MCF 10A (cell line): ENCODE measurements around the gene TMEM231. TPM values are rescaled to one million over a fixed set of nuclear protein-coding genes. Genes with fewer than 3 reads are reported as not detected.
"Not testable (repeated sequence)": the region's sequence is repeated elsewhere in the genome, so short reads cannot be mapped to it uniquely, and the experiment has no call there.

Source experiments
- BruUV-seq: library from RNA; stranded (reverse); fragments of 400-500 nt; replicated peaks from 2 replicates; lab custom pipeline; 2021; lab: Mats Ljungman, UMichigan
- CTCF ChIA-PET: fragments of 300-600 bp; sonication (Branson Sonifier 250); formaldehyde crosslinking; extraction: SDS; loops from one replicate; lab custom pipeline; 2021; ENCODE audit warnings: antibody characterized with exemption, inconsistent platforms; lab: Yijun Ruan, JAX
- POLR2A ChIA-PET: fragments of 300-600, 350-650 bp; sonication (Branson Sonifier 250); formaldehyde crosslinking; extraction: SDS; loops from one replicate; lab custom pipeline; 2020; ENCODE audit warnings: antibody characterized with exemption, inconsistent platforms; lab: Yijun Ruan, JAX
- DNase-seq: peaks from one replicate; pipeline ENCODE4 v3.0.0-alpha.2; 2018; ENCODE audit not compliant: unreplicated experiment
- H3K27ac Mint-ChIP-seq: one replicate; pipeline ENCODE4 v1.8.0; 2022; ENCODE audit warnings: mild to moderate bottlenecking, low read depth, mixed read lengths; ENCODE audit not compliant: unreplicated experiment
- H3K27me3 Mint-ChIP-seq: one replicate; pipeline ENCODE4 v1.8.0; 2022; ENCODE audit warnings: mixed read lengths; ENCODE audit not compliant: insufficient read depth, unreplicated experiment
- H3K36me3 Mint-ChIP-seq: one replicate; pipeline ENCODE4 v1.8.0; 2022; ENCODE audit warnings: mild to moderate bottlenecking, moderate library complexity, mixed read lengths; ENCODE audit not compliant: insufficient read depth, unreplicated experiment
- H3K4me1 Mint-ChIP-seq: one replicate; pipeline ENCODE4 v1.8.0; 2022; ENCODE audit warnings: mixed read lengths; ENCODE audit not compliant: insufficient read depth, unreplicated experiment
- H3K4me3 Mint-ChIP-seq: one replicate; pipeline ENCODE4 v1.8.0; 2022; ENCODE audit warnings: mild to moderate bottlenecking, moderate library complexity, mixed read lengths; ENCODE audit not compliant: unreplicated experiment
- H3K9me3 Mint-ChIP-seq: one replicate; pipeline ENCODE4 v1.8.0; 2022; ENCODE audit warnings: mixed read lengths; ENCODE audit not compliant: unreplicated experiment
- intact Hi-C: fragments of 100-400 bp; cut with micrococcal nuclease; formaldehyde crosslinking; loops from 2 replicates; pipeline ENCODE4 v1.14.1; 2022
- total RNA-seq: library from RNA; stranded (reverse); gene quantifications from 2 replicates; pipeline ENCODE4 v1.2.3, GENCODE V29; 2022
- TF ChIP-seq, protein P1 (sequence below): fragments of 200-600 bp; IDR thresholded peaks from one replicate; pipeline ENCODE4 v1.8.0; 2022; ENCODE audit warnings: antibody characterized with exemption, mild to moderate bottlenecking; ENCODE audit not compliant: unreplicated experiment

Gene TMEM231
- total RNA-seq, 1 experiment from 2014 or later: 21.1 TPM

DNA sequence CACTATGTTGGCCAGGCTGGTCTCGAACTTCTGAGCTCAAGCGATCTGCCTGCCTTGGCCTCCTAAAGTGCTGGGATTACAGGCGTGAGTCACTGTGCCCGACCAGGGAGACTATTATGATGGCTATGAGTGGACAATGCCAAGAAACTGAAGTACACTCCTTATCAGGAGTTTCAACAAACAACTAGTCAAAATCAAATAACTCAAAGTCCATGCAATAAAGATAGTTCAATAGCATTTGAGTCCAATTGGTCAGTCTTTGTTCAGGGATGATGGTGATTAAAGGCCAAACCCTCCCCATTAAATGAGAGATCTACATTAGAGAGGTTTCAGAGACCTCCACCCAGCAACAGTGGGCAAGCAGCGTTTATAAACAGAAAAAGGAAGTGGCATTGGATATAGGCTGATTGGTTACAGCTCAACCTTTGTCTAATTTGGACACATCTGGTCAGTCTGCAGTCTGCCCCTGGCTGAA, 28.2 kb downstream of the TMEM231 start:
- POLR2A ChIA-PET: no interaction called here
- TF ChIP-seq, protein P1, sequence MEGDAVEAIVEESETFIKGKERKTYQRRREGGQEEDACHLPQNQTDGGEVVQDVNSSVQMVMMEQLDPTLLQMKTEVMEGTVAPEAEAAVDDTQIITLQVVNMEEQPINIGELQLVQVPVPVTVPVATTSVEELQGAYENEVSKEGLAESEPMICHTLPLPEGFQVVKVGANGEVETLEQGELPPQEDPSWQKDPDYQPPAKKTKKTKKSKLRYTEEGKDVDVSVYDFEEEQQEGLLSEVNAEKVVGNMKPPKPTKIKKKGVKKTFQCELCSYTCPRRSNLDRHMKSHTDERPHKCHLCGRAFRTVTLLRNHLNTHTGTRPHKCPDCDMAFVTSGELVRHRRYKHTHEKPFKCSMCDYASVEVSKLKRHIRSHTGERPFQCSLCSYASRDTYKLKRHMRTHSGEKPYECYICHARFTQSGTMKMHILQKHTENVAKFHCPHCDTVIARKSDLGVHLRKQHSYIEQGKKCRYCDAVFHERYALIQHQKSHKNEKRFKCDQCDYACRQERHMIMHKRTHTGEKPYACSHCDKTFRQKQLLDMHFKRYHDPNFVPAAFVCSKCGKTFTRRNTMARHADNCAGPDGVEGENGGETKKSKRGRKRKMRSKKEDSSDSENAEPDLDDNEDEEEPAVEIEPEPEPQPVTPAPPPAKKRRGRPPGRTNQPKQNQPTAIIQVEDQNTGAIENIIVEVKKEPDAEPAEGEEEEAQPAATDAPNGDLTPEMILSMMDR: no peak
- intact Hi-C loops: no loop called here
- Mint-ChIP-seq H3K27ac (no peak overlapping the region), H3K36me3 (no peaks in the 10 kb centered on the region), H3K27me3 (no peaks in the 10 kb centered on the region), H3K9me3 (no peaks in the 10 kb centered on the region), H3K4me1 (no peaks in the 10 kb centered on the region), H3K4me3 (no peak overlapping the region)
- no TSS peak for BruUV-seq
- DNase-seq: no peak
- CTCF ChIA-PET: interaction anchor here (1.0 kb wide), 1 partner anchor 9 kb away, joined by 3 read pairs; no protein-coding TSS in a partner anchor

DNA sequence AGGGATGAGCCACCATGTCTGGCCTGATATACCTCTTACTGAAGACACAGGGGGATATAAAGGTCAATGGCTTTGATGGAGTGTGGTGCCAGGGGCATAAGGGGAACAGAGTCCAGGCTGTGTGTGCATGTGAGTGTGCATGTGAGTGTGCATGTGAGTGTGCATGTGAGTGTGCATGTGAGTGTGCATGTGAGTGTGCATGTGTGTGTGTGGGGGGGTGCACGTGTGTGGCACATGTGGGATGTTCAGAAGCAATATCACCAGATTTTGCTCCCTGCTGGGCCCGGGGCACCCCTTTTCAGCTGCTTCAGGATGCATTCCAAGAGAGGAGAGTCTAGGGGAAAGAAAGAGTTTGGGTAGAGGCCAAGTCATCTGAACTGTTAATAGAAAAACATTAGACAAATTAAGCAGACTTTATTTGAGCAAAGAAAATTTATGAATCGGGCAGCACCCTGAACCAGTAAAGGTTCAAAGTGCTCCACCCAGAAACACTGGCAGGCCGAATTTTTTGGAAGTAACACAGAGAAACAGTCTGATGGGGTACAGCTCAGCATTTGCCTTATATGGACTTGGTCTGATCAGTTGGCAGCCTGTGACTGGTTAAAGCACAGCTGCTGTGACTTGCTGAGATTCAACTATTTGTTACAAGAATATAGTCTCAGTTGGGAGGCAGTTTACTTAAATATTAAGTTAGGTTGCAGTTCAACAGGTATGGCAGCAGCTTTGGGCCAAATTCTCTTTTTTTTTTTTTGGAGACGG, 29.8 kb downstream of the TMEM231 start:
- CTCF ChIA-PET: interaction anchor here (1.1 to 1.8 kb wide), 3 partner anchors 9 to 95 kb away, joined by 4 to 5 read pairs (median 4); partner anchors contain the start of gene TMEM170A
- intact Hi-C loops: no loop called here

GRCh38 chr16:75519175-75519574, 36.9 kb downstream of the TMEM231 start:
- ChIA-PET CTCF (interaction anchor here (0.7 to 4.8 kb wide), 11 partner anchors 8 to 115 kb away, joined by 3 to 88 read pairs (median 3); partner anchors contain the start of gene GABARAPL2), POLR2A (interaction anchor here (0.7 kb wide), 1 partner anchor 130 kb away, joined by 3 read pairs; no protein-coding TSS in a partner anchor)
- intact Hi-C loops: loop anchor here (5.0 kb wide), 1 partner anchor 103 kb away; the partner anchor contains the start of gene ADAT1
- TF ChIP-seq, protein P1: no peak
- Mint-ChIP-seq H3K4me1 (no peaks in the 10 kb centered on the region), H3K9me3 (no peaks in the 10 kb centered on the region), H3K27ac (no peak overlapping the region), H3K27me3 (no peaks in the 10 kb centered on the region), H3K4me3 (no peak overlapping the region), H3K36me3 (no peaks in the 10 kb centered on the region)
- DNase-seq: no peak
- no TSS peak for BruUV-seq

More for the DNA sequence above, 29.8 kb downstream of the TMEM231 start:
- Mint-ChIP-seq H3K9me3 (no peaks in the 10 kb centered on the region), H3K4me1 (no peaks in the 10 kb centered on the region), H3K4me3 (no peak overlapping the region), H3K27me3 (no peaks in the 10 kb centered on the region), H3K27ac (no peak overlapping the region), H3K36me3 (no peaks in the 10 kb centered on the region)
- BruUV-seq: no TSS peak
- DNase-seq: no peak
- TF ChIP-seq, protein P1: no peak
- POLR2A ChIA-PET: no interaction called here

GRCh38 chr16:75516189-75516966, 39.7 kb downstream of the TMEM231 start:
- H3K27me3 Mint-ChIP-seq, H3K36me3 Mint-ChIP-seq, BruUV-seq, H3K9me3 Mint-ChIP-seq, H3K27ac Mint-ChIP-seq, H3K4me1 Mint-ChIP-seq: not testable (repeated sequence)
- peak overlapping the region; percentile 78 for H3K4me3 Mint-ChIP-seq
- DNase-seq: peak; percentile 20
- intact Hi-C loops: loop anchor here (2.0 to 5.0 kb wide), 2 partner anchors 34 to 106 kb away; partner anchors contain the start of gene ADAT1
- ChIA-PET CTCF (interaction anchor here (0.6 to 4.8 kb wide), 39 partner anchors 8 to 656 kb away, joined by 3 to 88 read pairs (median 5); partner anchors contain the start of genes CHST6, GABARAPL2 and TMEM170A), POLR2A (interaction anchor here (0.9 to 3.4 kb wide), 20 partner anchors 8 to 132 kb away, joined by 3 to 46 read pairs (median 8); partner anchors contain the start of genes ADAT1, CFDP1, GABARAPL2 and KARS1)
